CD1c-positive myeloid dendritic cell (primary cell): ENCODE data around the gene KIF14.
"Not testable (repeated sequence)": the region's sequence is repeated elsewhere in the genome, so short reads cannot be mapped to it uniquely, and the experiment has no call there.

Experiments used
- DNase-seq: peaks from one replicate; pipeline ENCODE4 v3.0.0-alpha.2; 2016; ENCODE audit errors: extremely low spot score

KIF14 gene

GRCh38 chr1:200634261-200635122 lies 13.9 kb upstream of the KIF14 start:
- no peak for DNase-seq

DNA sequence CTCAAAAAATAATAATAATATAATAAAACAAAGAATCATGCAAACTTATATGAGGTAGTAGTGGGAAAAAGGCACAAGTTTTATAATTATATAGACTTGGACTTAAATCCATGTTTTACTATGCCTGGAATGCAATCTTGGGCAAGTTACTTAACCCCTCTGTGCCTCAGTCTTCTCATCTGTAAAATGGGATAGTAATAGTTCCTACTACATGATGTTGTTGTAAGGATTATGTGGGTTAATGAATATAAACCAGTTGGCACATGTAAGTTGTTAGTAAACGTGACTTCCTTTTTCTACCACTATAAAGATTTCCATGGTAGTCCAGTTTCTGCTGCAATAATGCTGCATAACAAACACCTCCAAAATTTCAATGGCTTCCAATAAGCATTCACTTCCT lies 10.8 kb upstream of the KIF14 start:
- no peak for DNase-seq

DNA sequence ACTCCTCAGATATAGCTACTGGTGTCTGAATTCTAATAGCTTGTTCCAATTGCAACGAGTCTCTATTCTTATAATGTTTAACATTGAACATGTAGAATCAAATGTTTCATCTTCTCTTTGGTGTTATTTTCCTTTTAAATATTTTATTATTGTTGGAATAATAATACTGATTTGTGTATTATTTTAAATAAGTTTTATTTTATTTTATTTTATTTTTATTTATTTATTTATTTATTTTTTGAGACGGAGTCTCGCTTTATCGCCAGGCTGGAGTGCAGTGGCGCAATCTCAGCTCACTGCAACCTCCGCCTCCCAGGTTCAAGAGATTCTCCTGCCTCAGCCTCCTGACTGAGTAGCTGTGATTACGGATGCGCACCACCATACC lies 10.0 kb upstream of the KIF14 start:
- not testable (repeated sequence) for DNase-seq

GRCh38 chr1:200629876-200630514 lies 9.4 kb upstream of the KIF14 start:
- DNase-seq = no peak

GRCh38 chr1:200628223-200628881 lies 7.8 kb upstream of the KIF14 start:
- peak; percentile 93 for DNase-seq

DNA sequence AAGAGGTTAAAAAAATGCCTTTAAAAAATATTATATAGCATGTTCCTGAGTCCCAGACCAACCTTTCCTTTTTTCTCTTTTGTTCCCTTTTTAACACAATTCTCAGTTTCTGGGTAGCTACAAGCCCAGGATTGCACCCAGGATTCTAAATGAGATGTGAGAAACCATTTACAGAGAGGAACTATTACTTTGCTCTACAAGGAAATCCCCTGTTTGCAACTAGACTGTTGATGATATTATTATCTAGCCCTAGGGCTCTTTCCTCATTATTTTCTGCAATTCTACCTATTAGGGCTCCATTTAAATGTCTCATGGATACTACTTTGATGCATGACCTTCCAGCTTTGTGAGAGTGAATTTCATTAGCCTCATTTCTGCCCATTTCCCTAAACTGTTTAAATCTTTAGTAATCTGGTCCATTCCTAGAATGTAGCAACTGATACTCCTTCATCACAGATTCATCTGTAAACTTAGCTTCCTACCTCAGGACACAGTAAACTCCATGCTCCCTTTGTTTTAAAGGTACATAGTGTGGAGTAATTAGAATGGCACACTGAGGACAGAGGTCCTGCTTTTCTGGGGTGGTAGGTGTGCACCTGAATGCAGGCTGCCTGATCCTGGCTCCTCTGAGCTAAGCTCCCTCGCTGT lies 7.1 kb upstream of the KIF14 start:
- peak; percentile 88 for DNase-seq

DNA sequence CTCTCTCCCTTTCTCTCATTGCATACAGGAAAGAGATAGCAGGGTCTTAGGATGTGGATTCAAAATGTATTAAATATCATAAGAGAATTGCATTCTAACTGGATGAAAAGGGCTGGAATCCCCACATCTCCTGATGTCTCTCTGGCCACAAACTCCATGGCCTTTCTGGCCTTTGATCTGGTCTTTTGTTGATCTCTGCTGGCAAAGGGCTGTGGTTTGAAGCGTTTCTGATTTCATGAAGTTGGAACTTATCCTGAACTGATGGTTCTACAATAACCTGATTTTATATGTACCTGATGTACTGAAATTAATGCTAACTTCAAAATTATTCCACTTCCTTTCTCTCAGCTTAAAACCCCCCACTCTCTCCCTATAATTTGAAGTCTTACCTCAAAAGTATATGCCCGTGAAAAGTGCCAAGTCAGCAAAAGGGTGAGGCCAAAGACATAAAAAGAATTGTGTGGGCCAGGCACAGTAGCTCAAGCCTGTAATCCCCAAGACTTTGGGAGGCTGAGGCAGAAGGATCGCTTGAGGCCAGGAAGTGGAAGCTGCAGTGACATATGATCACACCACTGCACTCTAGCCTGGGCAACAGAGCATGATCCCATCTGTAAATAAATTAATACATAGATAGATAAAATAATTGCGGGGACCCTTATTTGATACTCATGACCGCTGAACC lies 6.4 kb upstream of the KIF14 start:
- peak; percentile 47 for DNase-seq

DNA sequence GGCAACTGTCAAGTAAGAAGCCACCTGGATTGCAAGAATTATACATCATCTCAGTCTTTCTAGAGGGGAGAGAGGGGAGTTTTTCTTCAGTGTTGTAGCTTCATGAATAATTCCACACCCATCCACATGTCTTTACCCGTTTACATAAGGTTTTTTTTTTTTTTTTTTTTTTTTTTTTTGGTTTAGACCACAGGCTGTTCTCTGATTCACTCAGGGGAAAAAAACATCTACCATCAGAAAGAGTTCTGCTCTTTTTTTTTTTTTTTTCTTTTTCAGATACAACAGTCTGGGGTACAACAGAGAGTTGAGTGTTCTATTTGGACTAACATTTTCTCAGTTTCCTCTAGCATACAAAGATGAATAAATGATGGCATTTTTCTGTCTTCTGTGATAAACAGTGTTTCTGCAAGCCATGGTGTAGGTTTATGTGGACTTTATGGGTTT lies 4.9 kb upstream of the KIF14 start:
- DNase-seq = peak; percentile 18

GRCh38 chr1:200624679-200625335 lies 4.3 kb upstream of the KIF14 start:
- peak; percentile 52 for DNase-seq

DNA sequence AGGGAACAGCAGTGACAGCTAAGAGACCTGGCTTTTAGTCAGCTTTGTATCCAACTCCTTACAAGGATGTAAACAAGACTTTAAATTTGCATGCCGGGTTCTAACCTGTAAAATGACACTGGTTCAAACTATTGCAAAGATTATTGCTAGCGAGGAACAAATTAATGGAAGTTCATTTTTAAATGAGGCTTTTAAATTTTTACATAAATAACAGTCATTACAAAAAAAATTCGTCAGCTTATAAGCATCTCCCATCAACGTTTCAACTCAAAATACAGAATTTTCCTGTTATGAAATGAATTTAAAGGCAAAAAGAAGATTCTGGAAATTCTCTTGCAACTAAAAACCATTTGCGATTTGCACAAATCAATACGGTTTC lies 668 bp downstream of the KIF14 start:
- no peak for DNase-seq

GRCh38 chr1:200610846-200611245 lies 9.7 kb downstream of the KIF14 start:
- DNase-seq = no peak

GRCh38 chr1:200602632-200603031 lies 17.9 kb downstream of the KIF14 start:
- no peak for DNase-seq

DNA sequence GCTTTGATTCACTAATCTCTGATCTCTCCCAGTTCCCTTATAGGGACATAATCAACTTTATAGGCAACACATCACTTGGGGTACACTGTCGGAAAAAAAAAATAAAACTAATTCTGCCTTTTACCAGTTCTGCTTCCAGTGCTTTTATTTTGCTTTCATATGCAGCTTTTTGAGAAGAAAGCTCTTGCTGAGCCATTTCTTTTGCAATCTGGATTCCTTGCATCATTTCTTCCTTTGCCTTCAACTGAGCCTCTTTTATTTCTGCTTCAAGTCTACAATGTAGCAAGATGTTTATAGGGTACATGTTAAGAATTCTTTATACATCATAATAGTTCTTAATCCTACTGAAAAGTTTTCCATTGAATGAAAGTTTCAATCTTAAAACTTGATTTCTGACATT lies 30.6 kb downstream of the KIF14 start:
- peak; percentile 10 for DNase-seq

- DNase-seq = peak; percentile 58
These were observed 31.9 kb downstream of the KIF14 start for GRCh38 chr1:200588698-200589097.

DNA sequence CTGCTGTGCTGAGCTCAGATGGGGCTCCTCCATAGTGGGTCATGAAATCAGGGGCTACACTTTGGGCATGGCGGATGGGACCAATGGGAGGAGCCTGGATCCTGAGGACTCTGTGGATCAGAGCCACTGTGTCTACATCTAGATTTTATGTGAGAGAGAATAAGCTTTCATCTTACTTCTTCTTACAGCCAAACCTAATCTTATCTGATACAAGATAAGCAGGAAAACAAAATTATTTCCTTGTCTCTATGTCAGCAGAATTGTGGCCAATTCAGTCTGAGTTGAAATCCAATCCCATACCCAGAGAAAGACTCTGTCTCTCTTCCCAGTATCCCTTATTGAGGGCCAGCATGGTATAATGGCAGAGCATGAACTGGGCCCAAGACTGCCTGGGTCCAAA lies 56.2 kb downstream of the KIF14 start:
- no peak for DNase-seq

DNA sequence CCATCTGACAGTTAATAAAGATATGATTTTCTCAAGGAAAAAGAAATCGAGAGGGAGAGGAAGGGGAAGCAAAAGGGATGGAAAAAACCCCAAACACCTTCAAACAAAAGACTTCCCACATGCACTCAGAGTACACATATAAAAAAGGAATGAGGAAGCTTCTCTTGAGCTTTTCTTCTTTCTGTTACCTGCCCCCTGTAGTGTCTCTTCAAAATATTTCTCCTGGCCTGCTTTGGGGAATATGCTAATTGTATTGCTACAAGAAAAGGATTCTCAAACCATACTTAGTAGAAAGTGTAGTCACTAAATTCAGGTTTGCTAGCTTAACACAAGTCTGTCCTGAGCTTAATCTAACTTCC lies 58.7 kb downstream of the KIF14 start:
- DNase-seq = no peak

DNA sequence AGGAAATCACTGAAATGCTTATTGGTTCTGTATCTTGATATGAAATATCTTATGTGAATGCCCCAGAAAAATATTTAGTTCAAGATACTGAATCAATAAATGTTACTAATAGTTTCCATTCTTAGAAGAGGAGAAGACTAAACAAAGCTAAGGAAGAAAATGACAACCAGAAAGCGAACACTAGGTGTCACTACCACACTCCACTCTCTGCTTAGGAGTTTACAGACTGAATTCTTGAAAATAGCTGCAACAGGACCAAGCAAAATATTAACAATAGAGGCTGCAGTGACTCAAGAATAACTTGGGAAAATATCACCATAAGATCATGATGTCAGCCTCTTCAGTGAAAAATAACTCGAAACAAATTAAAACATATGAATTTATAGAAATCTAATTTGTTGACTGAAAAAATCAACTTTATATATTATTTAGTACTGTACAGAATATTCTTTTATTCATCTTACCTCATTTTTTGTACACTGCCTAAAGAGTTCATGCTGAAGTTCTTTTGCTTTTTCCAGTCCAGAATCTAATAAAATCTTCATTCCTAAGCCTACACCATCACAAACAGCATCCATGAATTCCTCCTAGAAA lies 61.6 kb downstream of the KIF14 start:
- DNase-seq = peak; percentile 41

DNA sequence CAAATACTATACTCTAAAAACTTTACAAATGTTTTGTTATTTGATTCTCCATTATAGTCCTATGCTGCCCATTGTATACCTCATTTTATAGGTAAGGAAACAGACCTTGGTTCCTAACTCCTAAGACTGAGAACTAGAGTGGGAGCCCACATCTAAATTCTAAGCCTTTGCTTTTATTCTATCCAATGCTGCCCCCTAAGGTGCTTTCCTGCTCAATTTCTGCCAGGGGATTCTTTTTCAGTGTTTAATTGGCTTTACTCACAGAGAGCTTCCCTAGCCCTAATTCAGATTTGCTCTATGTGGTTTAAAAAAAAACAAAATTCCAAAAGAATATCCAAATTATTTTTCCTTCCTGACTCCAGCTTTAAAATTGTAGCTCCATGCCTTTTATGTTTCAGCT lies 64.5 kb downstream of the KIF14 start:
- DNase-seq = no peak

DNA sequence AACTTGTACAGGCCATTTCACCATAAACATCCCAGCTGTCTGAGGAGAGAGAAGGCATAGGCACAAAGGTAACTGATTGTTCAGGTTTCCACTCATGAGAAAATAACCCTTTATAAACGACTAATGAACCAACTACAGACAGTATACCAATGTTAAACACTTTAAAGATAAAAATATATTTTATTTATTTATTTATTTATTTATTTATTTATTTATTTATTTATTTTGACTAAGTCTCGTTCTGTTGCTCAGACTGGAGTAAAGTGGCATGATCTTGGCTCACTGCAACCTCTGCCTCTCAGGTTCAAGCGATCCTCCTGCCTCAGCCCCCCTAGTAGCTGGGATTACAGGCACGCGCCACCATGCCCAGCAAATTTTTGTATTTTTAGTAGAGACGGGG lies 67.8 kb downstream of the KIF14 start:
- not testable (repeated sequence) for DNase-seq

- DNase-seq = no peak
These were observed 70.2 kb downstream of the KIF14 start for GRCh38 chr1:200550367-200550766.

- DNase-seq = no peak
These were observed 73.2 kb downstream of the KIF14 start for GRCh38 chr1:200547386-200547785.
